ENCODE data around the gene MUC5B.

DNA sequence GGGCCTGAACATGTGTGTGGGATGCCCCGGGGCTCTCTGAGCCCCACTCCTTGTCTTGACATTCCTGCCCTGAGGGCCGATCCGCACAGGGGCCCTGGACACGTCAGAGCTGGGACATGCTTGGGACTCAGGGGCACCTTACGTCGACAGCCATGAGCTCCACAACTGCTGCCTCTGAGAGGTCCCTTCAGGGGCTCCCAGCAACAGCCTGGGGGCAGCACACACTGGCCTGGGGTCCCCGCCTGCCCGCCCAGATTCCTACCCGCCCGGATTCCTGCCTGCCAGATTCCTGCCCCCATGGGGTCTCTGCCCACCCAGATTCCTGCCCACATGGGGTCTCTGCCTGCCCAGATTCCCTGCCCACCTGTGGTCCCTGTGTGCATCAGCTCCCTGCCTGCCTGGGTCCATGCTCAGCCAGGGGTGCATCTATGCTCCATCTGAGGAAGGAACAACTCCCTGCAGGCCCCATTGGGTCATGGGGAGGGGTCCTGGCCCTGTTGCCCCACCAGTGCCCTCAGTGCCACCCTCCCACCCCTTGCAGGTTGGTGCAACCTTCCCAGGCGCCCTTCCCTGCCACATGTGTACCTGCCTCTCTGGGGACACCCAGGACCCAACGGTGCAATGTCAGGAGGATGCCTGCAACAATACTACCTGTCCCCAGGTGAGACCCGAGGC is 35.7 kb downstream of the MUC5B start:
- no peak for TF ChIP-seq CTCF (IDR thresholded peaks at IDR 0.05)
- TF ChIP-seq POLR2A (IDR thresholded peaks at IDR 0.05): no peak

Data from esophagus squamous epithelium (tissue), 4 donors.